ENCODE measurements around the gene TMEM129.

TMEM129 gene

GRCh38 chr4:1728061-1728980 is 7.2 kb upstream of the TMEM129 start:
- peaks cover 63% of the 10 kb centered on the region for H3K79me2 ChIP-seq (ENCODE audit: control insufficient read depth, insufficient read depth, low read length, unreplicated experiment)
- no peak overlapping the region for H2AFZ ChIP-seq (ENCODE audit: low read length, unreplicated experiment)
- H3K27ac ChIP-seq (ENCODE audit: low read depth, low read length) = peak overlapping the region; percentile 42
- H3K27me3 ChIP-seq (ENCODE audit: insufficient read depth, low read length) = no peaks in the 10 kb centered on the region
- H3K4me1 ChIP-seq (ENCODE audit: control insufficient read depth, insufficient read depth, low read length, unreplicated experiment) = peaks cover 30% of the 10 kb centered on the region
- H3K4me3 ChIP-seq (ENCODE audit: low read depth, low read length) = no peak overlapping the region
- H3K36me3 ChIP-seq (ENCODE audit: insufficient read depth, low read length) = peaks cover 39% of the 10 kb centered on the region; the same call in 1 of the 2 replicates

- Histone ChIP-seq H3K36me3 (ENCODE audit: insufficient read depth, low read length) (peaks cover 30% of the 10 kb centered on the region; the same call in 1 of the 2 replicates), H2AFZ (ENCODE audit: low read length, unreplicated experiment) (no peak overlapping the region), H3K27ac (ENCODE audit: low read depth, low read length) (peak overlapping the region; percentile 42), H3K4me1 (ENCODE audit: control insufficient read depth, insufficient read depth, low read length, unreplicated experiment) (peaks cover 40% of the 10 kb centered on the region), H3K4me3 (ENCODE audit: low read depth, low read length) (no peak overlapping the region), H3K27me3 (ENCODE audit: insufficient read depth, low read length) (no peaks in the 10 kb centered on the region), H3K79me2 (ENCODE audit: control insufficient read depth, insufficient read depth, low read length, unreplicated experiment) (peaks cover 65% of the 10 kb centered on the region)
These were observed 6.3 kb upstream of the TMEM129 start for GRCh38 chr4:1727117-1728031.

GRCh38 chr4:1726146-1726934 is 5.2 kb upstream of the TMEM129 start:
- H2AFZ ChIP-seq (ENCODE audit: low read length, unreplicated experiment) = no peak overlapping the region
- H3K27ac ChIP-seq (ENCODE audit: low read depth, low read length) = peak overlapping the region; percentile 21; the same call in 1 of the 2 replicates
- peaks cover 69% of the 10 kb centered on the region for H3K79me2 ChIP-seq (ENCODE audit: control insufficient read depth, insufficient read depth, low read length, unreplicated experiment)
- H3K4me1 ChIP-seq (ENCODE audit: control insufficient read depth, insufficient read depth, low read length, unreplicated experiment) = peaks cover 42% of the 10 kb centered on the region
- no peaks in the 10 kb centered on the region for H3K27me3 ChIP-seq (ENCODE audit: insufficient read depth, low read length)
- H3K36me3 ChIP-seq (ENCODE audit: insufficient read depth, low read length) = peaks cover 22% of the 10 kb centered on the region; the same call in 1 of the 2 replicates
- H3K4me3 ChIP-seq (ENCODE audit: low read depth, low read length) = no peak overlapping the region

GRCh38 chr4:1725521-1725920 is 4.4 kb upstream of the TMEM129 start:
- Histone ChIP-seq H3K79me2 (ENCODE audit: control insufficient read depth, insufficient read depth, low read length, unreplicated experiment) (peaks cover 63% of the 10 kb centered on the region), H3K27ac (ENCODE audit: low read depth, low read length) (no peak overlapping the region), H3K27me3 (ENCODE audit: insufficient read depth, low read length) (no peaks in the 10 kb centered on the region), H3K4me3 (ENCODE audit: low read depth, low read length) (no peak overlapping the region), H2AFZ (ENCODE audit: low read length, unreplicated experiment) (no peak overlapping the region), H3K36me3 (ENCODE audit: insufficient read depth, low read length) (peaks cover 16% of the 10 kb centered on the region; the same call in 1 of the 2 replicates), H3K4me1 (ENCODE audit: control insufficient read depth, insufficient read depth, low read length, unreplicated experiment) (peaks cover 42% of the 10 kb centered on the region)

- H3K27me3 ChIP-seq (ENCODE audit: insufficient read depth, low read length) = no peaks in the 10 kb centered on the region
- peaks cover 65% of the 10 kb centered on the region for H3K79me2 ChIP-seq (ENCODE audit: control insufficient read depth, insufficient read depth, low read length, unreplicated experiment)
- no peak overlapping the region for H3K27ac ChIP-seq (ENCODE audit: low read depth, low read length)
- peak overlapping the region; percentile 82 for H3K4me3 ChIP-seq (ENCODE audit: low read depth, low read length)
- H2AFZ ChIP-seq (ENCODE audit: low read length, unreplicated experiment) = no peak overlapping the region
- peaks cover 39% of the 10 kb centered on the region for H3K4me1 ChIP-seq (ENCODE audit: control insufficient read depth, insufficient read depth, low read length, unreplicated experiment)
- peaks cover 8% of the 10 kb centered on the region; the same call in 1 of the 2 replicates for H3K36me3 ChIP-seq (ENCODE audit: insufficient read depth, low read length)
These were observed 2.1 kb upstream of the TMEM129 start for GRCh38 chr4:1723131-1723801.

GRCh38 chr4:1722551-1723118 is 1.5 kb upstream of the TMEM129 start:
- Histone ChIP-seq H3K27ac (ENCODE audit: low read depth, low read length) (no peak overlapping the region), H3K79me2 (ENCODE audit: control insufficient read depth, insufficient read depth, low read length, unreplicated experiment) (peaks cover 65% of the 10 kb centered on the region), H2AFZ (ENCODE audit: low read length, unreplicated experiment) (no peak overlapping the region), H3K27me3 (ENCODE audit: insufficient read depth, low read length) (no peaks in the 10 kb centered on the region), H3K36me3 (ENCODE audit: insufficient read depth, low read length) (peaks cover 8% of the 10 kb centered on the region; the same call in 1 of the 2 replicates), H3K4me1 (ENCODE audit: control insufficient read depth, insufficient read depth, low read length, unreplicated experiment) (peaks cover 33% of the 10 kb centered on the region), H3K4me3 (ENCODE audit: low read depth, low read length) (peak overlapping the region; percentile 82)

GRCh38 chr4:1721666-1722550 is 785 bp upstream of the TMEM129 start:
- no peak overlapping the region for H2AFZ ChIP-seq (ENCODE audit: low read length, unreplicated experiment)
- peaks cover 26% of the 10 kb centered on the region for H3K4me1 ChIP-seq (ENCODE audit: control insufficient read depth, insufficient read depth, low read length, unreplicated experiment)
- peak overlapping the region; percentile 26; the same call in 1 of the 2 replicates for H3K27ac ChIP-seq (ENCODE audit: low read depth, low read length)
- H3K36me3 ChIP-seq (ENCODE audit: insufficient read depth, low read length) = peaks cover 8% of the 10 kb centered on the region; the same call in 1 of the 2 replicates
- H3K27me3 ChIP-seq (ENCODE audit: insufficient read depth, low read length) = no peaks in the 10 kb centered on the region
- H3K79me2 ChIP-seq (ENCODE audit: control insufficient read depth, insufficient read depth, low read length, unreplicated experiment) = peaks cover 70% of the 10 kb centered on the region
- H3K4me3 ChIP-seq (ENCODE audit: low read depth, low read length) = peak overlapping the region; percentile 82

GRCh38 chr4:1720163-1720983 is 750 bp downstream of the TMEM129 start:
- Histone ChIP-seq H3K79me2 (ENCODE audit: control insufficient read depth, insufficient read depth, low read length, unreplicated experiment) (peaks cover 71% of the 10 kb centered on the region), H3K27ac (ENCODE audit: low read depth, low read length) (peak overlapping the region; percentile 55; the same call in 1 of the 2 replicates), H3K4me1 (ENCODE audit: control insufficient read depth, insufficient read depth, low read length, unreplicated experiment) (peaks cover 21% of the 10 kb centered on the region), H3K27me3 (ENCODE audit: insufficient read depth, low read length) (no peaks in the 10 kb centered on the region), H3K4me3 (ENCODE audit: low read depth, low read length) (peak overlapping the region; percentile 82), H3K36me3 (ENCODE audit: insufficient read depth, low read length) (peaks cover 3% of the 10 kb centered on the region; the same call in 1 of the 2 replicates), H2AFZ (ENCODE audit: low read length, unreplicated experiment) (peak overlapping the region; percentile 53)

All from ACC112 (cell line).